ENCODE results near the gene NUP133.

The NUP133 gene

DNA sequence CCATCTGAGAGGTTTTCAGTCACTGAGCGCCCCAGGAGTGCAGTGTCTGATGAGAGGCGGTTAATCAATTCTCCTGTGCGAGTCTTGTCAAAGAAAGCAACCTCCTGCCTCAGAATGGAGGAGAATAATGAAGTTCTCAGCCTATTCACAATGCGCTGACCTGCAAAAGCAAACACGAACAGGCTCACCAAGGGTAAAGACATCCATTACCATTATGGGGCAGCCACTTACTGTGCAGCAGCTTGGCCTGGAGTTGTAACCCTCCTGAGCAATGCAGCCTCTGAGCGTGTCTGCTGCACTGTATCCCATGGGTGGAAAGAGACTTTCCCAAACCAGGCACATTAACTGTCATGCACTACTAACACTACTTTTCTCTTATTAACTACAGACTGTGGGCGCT, 39.4 kb upstream of the NUP133 start:
- no peak overlapping the region for H3K4me2 ChIP-seq (ENCODE audit: low read depth, low read length, poor library complexity, severe bottlenecking)
- H3K9me2 ChIP-seq (replicated peaks; ENCODE audit: insufficient read depth, low read length) = no peaks in the 10 kb centered on the region
- no peak overlapping the region for H3K27ac ChIP-seq (ENCODE audit: low read depth, low read length)
- H4K20me1 ChIP-seq (ENCODE audit: low read depth, low read length) = no peaks in the 10 kb centered on the region
- H3K27me3 ChIP-seq (ENCODE audit: low read length) = no peaks in the 10 kb centered on the region
- H2AFZ ChIP-seq (ENCODE audit: low read depth, low read length, severe bottlenecking) = no peak overlapping the region
- H3K4me3 ChIP-seq (ENCODE audit: insufficient read depth, low read length, poor library complexity, severe bottlenecking) = no peak overlapping the region
- H3K9ac ChIP-seq (ENCODE audit: low read length) = no peak overlapping the region
- peaks cover 33% of the 10 kb centered on the region for H3K79me2 ChIP-seq (ENCODE audit: insufficient read depth, low read length)
- 0 out of 2 replicates have a peak, but pooled peaks cover 3% of the 10 kb centered on the region for H3F3A ChIP-seq (ENCODE audit: insufficient read depth)
- H3K36me3 ChIP-seq (ENCODE audit: low read length) = no peaks in the 10 kb centered on the region; the same call in 1 of the 2 replicates
- TF ChIP-seq, protein P1, sequence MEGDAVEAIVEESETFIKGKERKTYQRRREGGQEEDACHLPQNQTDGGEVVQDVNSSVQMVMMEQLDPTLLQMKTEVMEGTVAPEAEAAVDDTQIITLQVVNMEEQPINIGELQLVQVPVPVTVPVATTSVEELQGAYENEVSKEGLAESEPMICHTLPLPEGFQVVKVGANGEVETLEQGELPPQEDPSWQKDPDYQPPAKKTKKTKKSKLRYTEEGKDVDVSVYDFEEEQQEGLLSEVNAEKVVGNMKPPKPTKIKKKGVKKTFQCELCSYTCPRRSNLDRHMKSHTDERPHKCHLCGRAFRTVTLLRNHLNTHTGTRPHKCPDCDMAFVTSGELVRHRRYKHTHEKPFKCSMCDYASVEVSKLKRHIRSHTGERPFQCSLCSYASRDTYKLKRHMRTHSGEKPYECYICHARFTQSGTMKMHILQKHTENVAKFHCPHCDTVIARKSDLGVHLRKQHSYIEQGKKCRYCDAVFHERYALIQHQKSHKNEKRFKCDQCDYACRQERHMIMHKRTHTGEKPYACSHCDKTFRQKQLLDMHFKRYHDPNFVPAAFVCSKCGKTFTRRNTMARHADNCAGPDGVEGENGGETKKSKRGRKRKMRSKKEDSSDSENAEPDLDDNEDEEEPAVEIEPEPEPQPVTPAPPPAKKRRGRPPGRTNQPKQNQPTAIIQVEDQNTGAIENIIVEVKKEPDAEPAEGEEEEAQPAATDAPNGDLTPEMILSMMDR (IDR thresholded peaks at IDR 0.05; ENCODE audit: insufficient read depth, low read length, poor library complexity, severe bottlenecking) = no peak
- TF ChIP-seq EZH2phosphoT487 (conservative IDR thresholded peaks at IDR 0.05; ENCODE audit: low read length) = no peak
- H3K9me3 ChIP-seq (ENCODE audit: insufficient read depth, low read length) = no peaks in the 10 kb centered on the region

DNA sequence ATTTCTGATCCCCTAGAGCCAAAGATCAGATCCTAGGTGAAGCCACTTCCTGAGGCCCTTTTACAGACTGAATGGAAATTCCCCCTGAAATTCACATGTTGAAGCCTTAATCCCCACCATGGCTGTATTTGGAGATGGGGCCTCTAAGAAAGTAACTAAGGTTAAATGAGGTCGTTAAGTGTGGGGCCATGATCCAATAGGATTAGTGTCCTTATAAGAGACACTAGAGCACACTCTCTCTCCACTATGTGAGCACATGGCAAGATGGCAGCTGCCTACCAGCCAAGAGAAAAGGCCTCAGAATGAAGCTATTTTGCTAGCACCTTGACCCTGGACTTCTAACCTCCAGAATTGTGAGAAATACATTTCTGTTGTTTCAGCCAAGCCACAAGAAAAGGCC, 36.4 kb upstream of the NUP133 start:
- no peak overlapping the region for H3K9ac ChIP-seq (ENCODE audit: low read length)
- no peaks in the 10 kb centered on the region for H3K9me2 ChIP-seq (replicated peaks; ENCODE audit: insufficient read depth, low read length)
- no peaks in the 10 kb centered on the region for H3F3A ChIP-seq (ENCODE audit: insufficient read depth)
- H4K20me1 ChIP-seq (ENCODE audit: low read depth, low read length) = no peaks in the 10 kb centered on the region
- peaks cover 5% of the 10 kb centered on the region; the same call in 1 of the 2 replicates for H3K36me3 ChIP-seq (ENCODE audit: low read length)
- no peak overlapping the region for H3K4me3 ChIP-seq (ENCODE audit: insufficient read depth, low read length, poor library complexity, severe bottlenecking)
- H2AFZ ChIP-seq (ENCODE audit: low read depth, low read length, severe bottlenecking) = no peak overlapping the region
- H3K4me2 ChIP-seq (ENCODE audit: low read depth, low read length, poor library complexity, severe bottlenecking) = no peak overlapping the region
- H3K9me3 ChIP-seq (ENCODE audit: insufficient read depth, low read length) = no peaks in the 10 kb centered on the region
- no peak overlapping the region for H3K27ac ChIP-seq (ENCODE audit: low read depth, low read length)
- TF ChIP-seq, protein P1 (IDR thresholded peaks at IDR 0.05; ENCODE audit: insufficient read depth, low read length, poor library complexity, severe bottlenecking) = no peak
- TF ChIP-seq EZH2phosphoT487 (conservative IDR thresholded peaks at IDR 0.05; ENCODE audit: low read length) = no peak
- 0 out of 2 replicates have a peak, but pooled peaks cover 6% of the 10 kb centered on the region for H3K79me2 ChIP-seq (ENCODE audit: insufficient read depth, low read length)
- no peaks in the 10 kb centered on the region for H3K27me3 ChIP-seq (ENCODE audit: low read length)

DNA sequence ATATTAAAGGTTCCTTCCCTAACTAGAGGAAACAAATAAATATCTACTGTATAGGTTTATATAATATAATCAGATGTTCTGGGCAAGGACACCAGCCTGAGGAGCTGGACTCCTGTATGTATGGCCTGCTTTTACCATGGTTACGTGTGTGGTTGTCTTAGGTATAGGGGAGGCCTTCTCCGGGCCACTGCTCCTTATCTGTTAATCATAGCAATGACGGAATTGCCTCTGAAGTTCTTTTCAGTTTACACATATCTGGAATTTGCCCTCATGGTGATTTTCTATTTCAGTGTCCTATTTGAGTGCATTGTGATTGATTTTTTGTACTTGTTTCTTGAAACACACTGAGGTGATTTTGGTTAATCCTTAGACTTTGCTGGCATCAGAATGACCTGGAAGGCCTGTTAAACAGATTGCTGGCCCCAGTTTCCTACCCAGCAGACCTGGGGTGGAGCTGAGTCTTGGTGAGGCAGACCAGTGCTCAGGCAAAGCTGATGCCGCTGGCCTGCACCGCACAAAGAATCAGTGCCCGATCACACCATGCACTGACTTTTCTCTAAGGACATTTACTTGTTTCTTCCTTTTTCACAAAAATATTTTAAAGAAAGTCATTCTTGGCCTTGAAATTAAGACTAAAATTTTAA, 31.8 kb upstream of the NUP133 start:
- TF ChIP-seq, protein P1 (IDR thresholded peaks at IDR 0.05; ENCODE audit: insufficient read depth, low read length, poor library complexity, severe bottlenecking) = no peak
- no peak for TF ChIP-seq EZH2phosphoT487 (conservative IDR thresholded peaks at IDR 0.05; ENCODE audit: low read length)

More for the DNA sequence above, 31.8 kb upstream of the NUP133 start:
- no peaks in the 10 kb centered on the region for H4K20me1 ChIP-seq (ENCODE audit: low read depth, low read length)
- H3K36me3 ChIP-seq (ENCODE audit: low read length) = peaks cover 5% of the 10 kb centered on the region; the same call in 1 of the 2 replicates
- H3K27me3 ChIP-seq (ENCODE audit: low read length) = no peaks in the 10 kb centered on the region
- no peak overlapping the region for H3K4me3 ChIP-seq (ENCODE audit: insufficient read depth, low read length, poor library complexity, severe bottlenecking)
- no peak overlapping the region for H3K27ac ChIP-seq (ENCODE audit: low read depth, low read length)
- no peak overlapping the region for H3K4me2 ChIP-seq (ENCODE audit: low read depth, low read length, poor library complexity, severe bottlenecking)
- H3K9me3 ChIP-seq (ENCODE audit: insufficient read depth, low read length) = no peaks in the 10 kb centered on the region
- H3K79me2 ChIP-seq (ENCODE audit: insufficient read depth, low read length) = no peaks in the 10 kb centered on the region
- no peak overlapping the region for H2AFZ ChIP-seq (ENCODE audit: low read depth, low read length, severe bottlenecking)
- H3K9ac ChIP-seq (ENCODE audit: low read length) = no peak overlapping the region
- H3K9me2 ChIP-seq (replicated peaks; ENCODE audit: insufficient read depth, low read length) = no peaks in the 10 kb centered on the region
- H3F3A ChIP-seq (ENCODE audit: insufficient read depth) = no peaks in the 10 kb centered on the region
